ENCODE results near the gene SPACA4.
"Not testable (repeated sequence)": the region's sequence is repeated elsewhere in the genome, so short reads cannot be mapped to it uniquely, and the experiment has no call there.

SPACA4 gene

GRCh38 chr19:48631225-48631624, 24.7 kb downstream of the SPACA4 start:
- TF ChIP-seq, protein P1, sequence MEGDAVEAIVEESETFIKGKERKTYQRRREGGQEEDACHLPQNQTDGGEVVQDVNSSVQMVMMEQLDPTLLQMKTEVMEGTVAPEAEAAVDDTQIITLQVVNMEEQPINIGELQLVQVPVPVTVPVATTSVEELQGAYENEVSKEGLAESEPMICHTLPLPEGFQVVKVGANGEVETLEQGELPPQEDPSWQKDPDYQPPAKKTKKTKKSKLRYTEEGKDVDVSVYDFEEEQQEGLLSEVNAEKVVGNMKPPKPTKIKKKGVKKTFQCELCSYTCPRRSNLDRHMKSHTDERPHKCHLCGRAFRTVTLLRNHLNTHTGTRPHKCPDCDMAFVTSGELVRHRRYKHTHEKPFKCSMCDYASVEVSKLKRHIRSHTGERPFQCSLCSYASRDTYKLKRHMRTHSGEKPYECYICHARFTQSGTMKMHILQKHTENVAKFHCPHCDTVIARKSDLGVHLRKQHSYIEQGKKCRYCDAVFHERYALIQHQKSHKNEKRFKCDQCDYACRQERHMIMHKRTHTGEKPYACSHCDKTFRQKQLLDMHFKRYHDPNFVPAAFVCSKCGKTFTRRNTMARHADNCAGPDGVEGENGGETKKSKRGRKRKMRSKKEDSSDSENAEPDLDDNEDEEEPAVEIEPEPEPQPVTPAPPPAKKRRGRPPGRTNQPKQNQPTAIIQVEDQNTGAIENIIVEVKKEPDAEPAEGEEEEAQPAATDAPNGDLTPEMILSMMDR (IDR thresholded peaks at IDR 0.05; ENCODE audit: low read depth, low read length, missing control alignments): no peak
- H3K4me3 ChIP-seq (ENCODE audit: low read depth, low read length): no peak overlapping the region
- no peak for DNase-seq (ENCODE audit: low read depth)

- not testable (repeated sequence) for H3K4me3 ChIP-seq (ENCODE audit: low read depth, low read length); DNase-seq (ENCODE audit: low read depth)
Observed at GRCh38 chr19:48632286-48632685, 25.7 kb downstream of the SPACA4 start.

- DNase-seq (ENCODE audit: low read depth): no peak
Observed at GRCh38 chr19:48632692-48633147, 26.2 kb downstream of the SPACA4 start.

GRCh38 chr19:48633148-48634035, 26.9 kb downstream of the SPACA4 start:
- no peak overlapping the region for H3K4me3 ChIP-seq (ENCODE audit: low read depth, low read length)
- DNase-seq (ENCODE audit: low read depth): no peak
- TF ChIP-seq, protein P1 (IDR thresholded peaks at IDR 0.05; ENCODE audit: low read depth, low read length, missing control alignments): no peak

More at GRCh38 chr19:48632692-48633147, 26.2 kb downstream of the SPACA4 start:
- H3K4me3 ChIP-seq (ENCODE audit: low read depth, low read length): no peak overlapping the region
- TF ChIP-seq, protein P1 (IDR thresholded peaks at IDR 0.05; ENCODE audit: low read depth, low read length, missing control alignments): no peak

GRCh38 chr19:48634036-48634342, 27.4 kb downstream of the SPACA4 start:
- peak overlapping the region; percentile 50 for H3K4me3 ChIP-seq (ENCODE audit: low read depth, low read length)
- DNase-seq (ENCODE audit: low read depth): no peak
- TF ChIP-seq, protein P1 (IDR thresholded peaks at IDR 0.05; ENCODE audit: low read depth, low read length, missing control alignments): no peak

- TF ChIP-seq, protein P1 (IDR thresholded peaks at IDR 0.05; ENCODE audit: low read depth, low read length, missing control alignments): no peak
- peak overlapping the region; percentile 50 for H3K4me3 ChIP-seq (ENCODE audit: low read depth, low read length)
- peak; percentile 92 for DNase-seq (ENCODE audit: low read depth)
Observed at GRCh38 chr19:48634424-48635262, 28.1 kb downstream of the SPACA4 start.

GRCh38 chr19:48635263-48635965, 28.9 kb downstream of the SPACA4 start:
- DNase-seq (ENCODE audit: low read depth): no peak
- peak overlapping the region; percentile 64 for H3K4me3 ChIP-seq (ENCODE audit: low read depth, low read length)

More at GRCh38 chr19:48635263-48635965, 28.9 kb downstream of the SPACA4 start:
- TF ChIP-seq, protein P1 (IDR thresholded peaks at IDR 0.05; ENCODE audit: low read depth, low read length, missing control alignments): no peak
